ENCODE data around the gene IRF6. TPM values are rescaled to one million over a fixed set of nuclear protein-coding genes. Genes with fewer than 3 reads are reported as not detected.
"Not testable (repeated sequence)": the region's sequence is repeated elsewhere in the genome, so short reads cannot be mapped to it uniquely, and the experiment has no call there.

The IRF6 gene
- polyA plus RNA-seq, 5 donors: 18.5 to 26.3 (median 20.5) TPM

DNA sequence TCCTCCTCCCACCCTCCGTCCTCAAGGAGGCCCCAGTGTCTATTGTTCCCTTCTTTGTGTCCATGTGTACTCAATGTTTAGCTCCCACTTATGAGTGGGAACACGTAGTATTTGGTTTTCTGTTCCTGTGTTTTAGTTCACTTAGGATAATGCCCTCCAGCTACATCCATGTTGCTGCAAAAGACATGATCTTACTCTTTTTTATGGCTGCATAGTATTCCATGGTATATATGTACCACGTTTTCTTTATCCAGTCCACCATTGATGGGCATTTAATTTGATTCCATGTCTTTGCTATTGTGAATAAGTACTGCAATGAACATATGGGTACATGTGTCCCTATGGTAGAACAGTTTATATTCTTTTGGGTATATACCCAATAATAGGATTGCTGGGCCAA lies 12.2 kb downstream of the IRF6 start:
- not testable (repeated sequence) for DNase-seq

GRCh38 chr1:209791920-209792319 lies 14.0 kb downstream of the IRF6 start:
- no peak for DNase-seq

DNA sequence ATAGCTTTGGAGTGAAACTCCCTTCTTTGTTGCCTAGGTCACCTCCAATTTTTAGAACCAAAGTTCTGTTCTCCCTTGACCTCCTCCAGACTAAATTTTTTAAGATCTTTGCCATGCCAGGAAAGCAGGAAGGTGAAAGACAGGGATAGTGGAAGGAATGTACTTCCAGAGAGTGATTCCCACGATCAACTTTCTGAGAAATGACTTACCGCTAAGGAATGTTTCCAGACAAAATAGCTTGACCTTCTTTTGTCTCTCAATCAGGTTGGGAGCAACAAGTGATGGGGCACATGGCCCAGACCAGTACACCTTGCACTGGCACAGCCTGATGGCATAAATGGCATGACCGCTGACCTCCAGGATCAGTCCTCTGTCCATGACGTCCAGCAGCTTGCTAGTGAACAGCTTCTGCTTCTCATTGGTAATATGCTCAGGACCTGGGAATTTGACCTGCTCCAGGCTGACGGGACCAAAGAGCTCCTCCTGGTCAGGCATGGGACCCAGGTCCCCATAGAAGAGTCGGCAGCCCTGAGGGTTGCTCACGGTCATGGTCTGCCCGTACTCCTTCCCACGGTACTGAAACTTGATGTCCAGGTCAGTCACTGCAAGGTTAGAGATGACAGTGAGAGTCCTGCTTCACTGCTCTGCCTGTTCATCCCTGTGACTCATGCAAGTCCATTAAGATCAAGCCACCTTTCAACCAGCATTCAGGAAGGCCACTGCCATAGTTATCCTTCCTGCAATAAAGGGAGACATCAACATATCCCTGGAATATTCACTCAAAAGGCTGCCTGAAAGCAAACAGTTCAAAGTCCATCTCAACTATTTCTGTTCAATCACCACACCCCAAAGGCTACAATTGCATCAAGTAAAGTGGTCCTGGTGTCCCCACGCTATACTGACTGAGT lies 15.4 kb downstream of the IRF6 start:
- no peak for DNase-seq

DNA sequence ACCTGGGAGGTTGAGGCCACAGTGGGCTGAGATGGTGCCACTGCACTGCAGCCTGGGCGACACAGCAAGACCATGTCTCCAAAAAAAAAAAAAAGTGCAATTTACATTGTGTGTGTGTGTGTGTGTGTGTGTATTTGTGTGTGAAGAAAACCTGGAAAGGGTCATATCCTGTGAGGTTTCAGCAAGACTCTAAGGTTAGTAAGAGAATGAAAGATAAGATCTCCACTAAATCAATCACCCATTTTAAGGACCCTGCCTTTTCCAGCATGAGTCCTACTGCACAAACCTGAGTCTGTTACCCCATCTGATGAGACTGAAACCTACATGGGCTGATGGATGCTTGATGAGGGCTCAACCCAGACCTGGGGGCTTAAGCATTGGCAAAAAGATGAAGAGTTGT lies 16.7 kb downstream of the IRF6 start:
- no peak for DNase-seq

DNA sequence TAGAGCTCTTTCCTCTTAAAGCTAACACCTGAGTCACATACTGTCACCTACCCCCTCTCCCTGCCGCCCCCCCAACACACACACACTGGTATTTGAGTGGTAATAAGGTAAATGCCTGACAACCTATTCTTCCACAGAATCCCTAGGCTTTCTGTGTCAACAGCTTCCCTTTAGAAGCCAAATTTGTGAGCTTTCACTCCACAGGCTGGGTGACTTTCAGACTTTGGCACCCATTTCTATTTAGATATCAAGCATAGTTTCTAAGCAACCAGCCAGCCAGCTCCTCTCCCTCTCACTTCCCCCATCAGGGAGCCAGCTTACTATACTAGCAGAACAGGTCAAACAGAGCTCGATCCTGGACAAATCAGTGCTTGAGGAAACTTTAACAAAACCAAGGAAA lies 18.4 kb downstream of the IRF6 start:
- peak; percentile 61 to 72 for DNase-seq

- no peak for DNase-seq
Measured at GRCh38 chr1:209786146-209786545, 19.8 kb downstream of the IRF6 start.

GRCh38 chr1:209785592-209785991 lies 20.4 kb downstream of the IRF6 start:
- no peak for DNase-seq

- DNase-seq: peak; percentile 98 to 99
Measured at GRCh38 chr1:209784265-209785169, 21.4 kb downstream of the IRF6 start, which contains the start of gene C1orf74. Gene C1orf74 (minus strand): TSS chr1:209784559. CDS start chr1:209783634, 925 bp downstream.

GRCh38 chr1:209783386-209783785 lies 22.6 kb downstream of the IRF6 start:
- no peak for DNase-seq

DNA sequence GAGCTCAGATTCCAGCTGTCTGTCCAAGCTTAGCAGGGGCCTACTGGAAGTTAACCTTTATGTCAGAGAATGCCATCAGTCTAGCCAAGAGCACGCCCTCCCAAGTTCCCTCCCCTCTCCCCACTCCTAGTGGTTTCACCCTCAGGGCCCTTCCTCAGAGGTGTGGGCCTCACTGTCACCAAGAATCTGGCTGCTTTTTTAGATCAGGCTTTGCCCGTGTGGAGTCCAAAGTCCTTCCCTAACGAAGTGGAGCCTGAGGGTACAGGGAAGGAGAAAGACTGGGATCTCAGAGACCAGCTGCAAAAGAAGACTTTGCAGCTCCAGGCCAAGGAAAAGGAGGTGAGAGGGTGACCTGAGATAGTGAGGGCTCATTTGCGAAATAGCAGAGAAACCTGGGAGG lies 25.7 kb downstream of the IRF6 start:
- no peak for DNase-seq

DNA sequence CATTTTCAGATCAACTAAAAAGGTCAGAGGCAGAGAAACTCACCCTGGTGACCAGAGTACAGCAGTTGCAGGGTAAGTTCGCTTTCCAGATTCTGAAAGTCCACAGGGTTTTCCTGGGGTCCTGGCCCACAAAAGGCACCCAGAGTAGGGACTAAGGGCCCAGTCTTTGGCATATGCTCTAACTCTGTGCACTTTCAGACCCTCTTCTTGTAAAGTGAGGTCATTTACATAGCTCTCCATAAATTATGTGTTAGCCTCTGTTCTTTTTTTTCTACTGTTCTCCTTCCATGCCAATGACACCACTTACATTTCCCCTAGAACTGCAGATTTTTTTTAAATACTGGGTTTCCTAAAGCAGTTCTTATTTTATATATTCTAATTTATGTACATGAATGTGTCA lies 27.8 kb downstream of the IRF6 start:
- no peak for DNase-seq

DNA sequence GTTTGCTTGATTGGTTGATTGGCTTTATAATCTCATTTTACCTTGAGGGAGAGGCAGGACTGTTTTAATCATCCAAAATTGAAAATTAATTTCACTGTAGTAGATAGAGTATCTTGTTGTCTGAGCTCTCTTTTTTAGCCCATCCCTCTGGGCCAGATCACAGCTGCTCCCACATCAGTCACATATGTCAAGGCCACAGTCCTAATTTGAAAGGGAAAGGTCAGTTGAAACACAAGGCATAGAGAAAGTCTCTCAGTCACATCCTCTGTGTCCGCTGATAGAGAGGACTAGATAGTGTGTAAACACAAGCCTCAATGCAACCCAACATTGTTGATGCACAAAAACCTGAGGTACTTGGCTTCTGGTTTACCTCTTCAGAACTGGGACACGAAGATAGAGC lies 28.4 kb downstream of the IRF6 start:
- no peak for DNase-seq

GRCh38 chr1:209775678-209776077 lies 30.3 kb downstream of the IRF6 start:
- no peak for DNase-seq

DNA sequence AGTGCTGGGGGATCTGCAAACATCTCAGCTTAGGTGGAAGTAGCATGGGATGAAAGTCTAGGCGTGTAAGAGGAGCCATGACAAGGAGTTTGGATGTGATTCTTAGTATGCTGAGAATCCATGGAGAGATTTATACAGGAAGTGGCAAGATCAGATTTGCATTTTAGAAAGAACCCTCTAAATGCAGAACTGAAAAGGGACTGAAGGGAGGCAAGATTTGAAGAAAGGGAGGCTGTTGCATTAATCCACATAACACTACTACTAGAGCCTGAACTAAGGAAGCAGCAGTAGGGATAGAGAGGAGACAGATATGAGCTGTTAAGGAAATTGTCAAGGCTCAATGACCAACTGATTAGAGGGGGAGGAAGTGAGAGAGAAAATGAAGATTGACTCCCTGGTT lies 31.4 kb downstream of the IRF6 start:
- DNase-seq: no peak

- no peak for DNase-seq
Measured at GRCh38 chr1:209772126-209772525, 33.8 kb downstream of the IRF6 start.

DNA sequence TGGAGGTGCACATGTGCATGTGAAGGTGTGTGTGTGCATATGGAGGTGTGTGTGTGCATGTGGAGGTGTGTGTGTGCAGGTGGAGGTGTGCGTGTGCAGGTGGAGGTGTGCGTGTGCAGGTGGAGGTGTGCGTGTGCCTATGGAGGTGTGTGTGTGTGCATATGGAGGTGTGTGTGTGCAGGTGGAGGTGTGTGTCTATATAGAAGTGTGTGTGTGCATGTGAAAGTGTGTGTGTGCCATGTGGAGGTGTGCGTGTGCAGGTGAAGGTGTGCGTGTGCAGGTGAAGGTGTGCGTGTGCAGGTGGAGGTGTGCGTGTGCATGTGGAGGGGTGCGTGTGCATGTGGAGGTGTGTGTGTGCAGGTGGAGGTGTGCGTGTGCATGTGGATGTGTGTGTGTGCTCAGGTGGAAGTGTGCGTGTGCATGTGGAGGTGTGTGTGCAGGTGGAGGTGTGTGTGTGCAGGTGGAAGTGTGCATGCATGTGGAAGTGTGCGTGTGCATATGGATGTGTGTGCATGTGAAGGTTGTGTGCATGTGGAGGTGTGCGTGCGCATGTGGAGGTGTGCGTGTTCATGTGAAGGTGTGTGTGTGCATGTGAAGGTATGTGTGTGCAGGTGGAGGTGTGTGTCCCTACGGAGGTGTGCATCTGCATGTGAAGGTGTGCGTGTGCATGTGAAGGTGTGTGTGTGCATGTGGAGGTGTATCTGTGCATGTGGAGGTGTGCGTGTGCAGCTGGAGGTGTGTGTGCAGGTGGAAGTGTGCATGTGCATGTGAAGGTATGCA lies 35.1 kb downstream of the IRF6 start:
- no peak for DNase-seq

GRCh38 chr1:209769971-209770370 lies 36.0 kb downstream of the IRF6 start:
- no peak for DNase-seq

DNA sequence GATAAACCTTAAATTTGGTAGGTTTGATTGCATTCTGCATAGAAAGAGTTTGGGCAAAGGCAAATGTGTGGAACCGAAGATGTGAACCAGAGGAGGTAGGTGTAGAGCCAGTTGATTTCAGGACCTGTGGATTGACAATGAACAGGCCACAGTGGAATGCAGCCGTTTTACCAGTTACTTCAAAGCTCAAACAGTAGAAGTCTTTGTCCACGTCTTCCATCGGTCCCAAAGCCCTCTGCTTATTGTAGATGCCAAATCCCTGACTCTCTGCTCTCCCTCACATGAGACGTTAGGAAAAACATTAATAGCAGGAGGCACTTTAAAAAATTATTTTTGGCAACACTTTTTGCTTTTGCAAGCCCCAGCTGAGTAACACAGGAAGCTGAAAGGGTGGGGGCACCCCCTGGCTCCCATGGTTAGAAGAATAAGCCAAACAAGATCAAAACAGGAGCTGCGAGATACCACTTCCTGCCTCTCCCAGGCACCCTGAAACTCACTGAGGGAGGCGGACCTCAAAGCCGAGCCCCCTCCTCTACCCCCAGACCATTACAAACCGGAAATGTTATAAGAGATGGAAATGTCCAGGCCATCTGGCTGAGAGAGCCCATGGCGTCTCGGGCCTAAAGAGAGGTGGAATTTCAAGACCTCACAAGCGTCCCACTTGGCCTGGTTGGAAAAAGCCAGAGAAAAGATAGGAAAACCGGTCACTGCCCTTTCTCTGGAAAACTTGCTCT lies 36.6 kb downstream of the IRF6 start:
- peak; percentile 47 to 56 for DNase-seq

GRCh38 chr1:209768354-209768774 lies 37.6 kb downstream of the IRF6 start:
- DNase-seq: no peak

- no peak for DNase-seq
Measured at GRCh38 chr1:209767706-209768105, 38.2 kb downstream of the IRF6 start.

DNA sequence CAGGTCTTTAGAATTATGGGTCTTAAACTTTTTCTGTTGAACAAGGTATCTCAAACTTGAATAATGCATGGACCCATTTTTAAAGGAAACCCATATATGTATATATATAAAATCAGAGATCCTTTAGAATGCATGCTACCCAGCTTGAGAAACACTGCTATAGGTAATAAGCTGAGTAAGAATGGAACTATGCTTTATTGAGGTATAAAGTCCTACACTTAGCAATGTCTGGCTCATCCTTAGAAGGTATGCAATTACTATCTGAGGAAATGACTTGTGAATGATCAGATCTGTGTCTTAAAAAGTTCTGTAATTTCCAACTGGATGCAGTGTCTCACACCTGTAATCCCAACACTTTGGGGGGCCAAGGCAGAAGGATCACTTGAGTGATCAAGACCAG lies 38.8 kb downstream of the IRF6 start:
- DNase-seq: no peak

Measured in right lung (tissue), 5 donors.